Lower leg skin (tissue), 4 donors: ENCODE measurements around the gene SLC5A5. TPM values are rescaled to one million over a fixed set of nuclear protein-coding genes. Genes with fewer than 3 reads are reported as not detected.

ENCODE experiments used
- DNase-seq, 2 donors: peaks; one replicate each; pipeline ENCODE4 v3.0.0-alpha.2; 2019; ENCODE audit warnings: low spot score in 2 of 2
- H3K4me3 ChIP-seq: fragments of 200-600 bp; sonication (generic); 2 replicates; pipeline ENCODE4 v1.5.1; 2017; ENCODE audit warnings: mild to moderate bottlenecking, low read depth; ENCODE audit not compliant: poor library complexity, severe bottlenecking
- CTCF ChIP-seq, 3 donors: fragments of 450-650 bp; IDR thresholded peaks; one replicate each; pipeline ENCODE4 v1.5.1; 2016; ENCODE audit warnings: antibody characterized with exemption in 3 of 3, mild to moderate bottlenecking in 3 of 3, moderate library complexity in 2 of 3
- POLR2A ChIP-seq, 2 donors: fragments of 450-650 bp; IDR thresholded peaks; one replicate each; pipeline ENCODE4 v1.6.1; 2016 to 2017; ENCODE audit warnings: antibody characterized with exemption in 2 of 2, mild to moderate bottlenecking in 1 of 2, moderate library complexity in 1 of 2
- WGBS, 2 donors: methylation state at CpG; one replicate each; pipeline ENCODE4 v1.1.5; 2018; 5-methylcytosine and 5-hydroxymethylcytosine counted together
- intact Hi-C: fragments of 100-400 bp; cut with DNase I; formaldehyde crosslinking; loops from one replicate; pipeline ENCODE4 v1.15.0; 2023; ENCODE audit warnings: low total_unique reads
- total RNA-seq, 4 donors: library from RNA; depleted of rRNA; stranded (reverse); fragments of >200 nt; gene quantifications; one replicate each; pipeline ENCODE4 v1.1.0, GENCODE V29; 2016

SLC5A5 gene
- total RNA-seq, 4 donors from 2014 or later: not detected

- peak; percentile 86 to 98 for DNase-seq
- intact Hi-C loops: loop anchor here (5.0 kb wide), 1 partner anchor 70 kb away; no protein-coding TSS in a partner anchor
- TF ChIP-seq POLR2A (IDR thresholded peaks at IDR 0.05): peak in 1 of 2 donors; percentile 50
- TF ChIP-seq CTCF (IDR thresholded peaks at IDR 0.05): peak in 1 of 3 donors; percentile 62
- 1% methylated on average over 47 to 62 of the region's 64 CpGs for WGBS, 2 donors
- peak within 1 kb of the TSS; percentile 54 for H3K4me3 ChIP-seq
These were observed 61.0 kb downstream of the SLC5A5 start, which contains the start of gene CCDC124 for GRCh38 chr19:17932485-17933338. Gene CCDC124 (plus strand): TSS chr19:17933015. CDS start chr19:17936421, 3,406 bp downstream.

GRCh38 chr19:17933414-17934129 lies 61.8 kb downstream of the SLC5A5 start:
- H3K4me3 ChIP-seq: peak overlapping the region; percentile 54
- DNase-seq: no peak
- intact Hi-C loops: loop anchor here (5.0 kb wide), 1 partner anchor 71 kb away; no protein-coding TSS in a partner anchor
- 16% methylated on average over 19 of the region's 19 CpGs for WGBS, 2 donors
- TF ChIP-seq POLR2A (IDR thresholded peaks at IDR 0.05): no peak
- no peak for TF ChIP-seq CTCF (IDR thresholded peaks at IDR 0.05)

GRCh38 chr19:17936379-17936778 lies 64.6 kb downstream of the SLC5A5 start:
- intact Hi-C loops: no loop called here
- no peak overlapping the region for H3K4me3 ChIP-seq
- WGBS, 2 donors: 90 to 91% methylated on average over 21 of the region's 21 CpGs
- no peak for DNase-seq
- no peak for TF ChIP-seq CTCF (IDR thresholded peaks at IDR 0.05)
- TF ChIP-seq POLR2A (IDR thresholded peaks at IDR 0.05): no peak

GRCh38 chr19:17937371-17937900 lies 65.7 kb downstream of the SLC5A5 start:
- intact Hi-C loops: no loop called here
- TF ChIP-seq CTCF (IDR thresholded peaks at IDR 0.05): no peak
- TF ChIP-seq POLR2A (IDR thresholded peaks at IDR 0.05): no peak
- 89 to 94% methylated on average over 9 of the region's 9 CpGs for WGBS, 2 donors
- H3K4me3 ChIP-seq: no peak overlapping the region
- DNase-seq: no peak

GRCh38 chr19:17938092-17938845 lies 66.5 kb downstream of the SLC5A5 start:
- TF ChIP-seq CTCF (IDR thresholded peaks at IDR 0.05): peak in 1 of 3 donors; percentile 63
- TF ChIP-seq POLR2A (IDR thresholded peaks at IDR 0.05): no peak
- intact Hi-C loops: no loop called here
- H3K4me3 ChIP-seq: no peak overlapping the region
- WGBS, 2 donors: 55 to 61% methylated on average over 7 of the region's 7 CpGs
- peak; percentile 74 to 94 for DNase-seq
